Measurements from ENCODE around the gene NAA16. TPM values are rescaled to one million over a fixed set of nuclear protein-coding genes. Genes with fewer than 3 reads are reported as not detected.

The NAA16 gene
- total RNA-seq, 1 experiment from 2014 or later = 12.1 TPM

- no peak overlapping the region for H2AFZ ChIP-seq
- ChIA-PET CTCF (interaction anchor here (0.5 kb wide), 1 partner anchor 138 kb away, joined by 3 read pairs; no protein-coding TSS in a partner anchor), POLR2A (ENCODE audit: unreplicated experiment) (no interaction called here)
- no peak for DNase-seq
- H3K9me2 ChIP-seq (ENCODE audit: insufficient read depth) = no peaks in the 10 kb centered on the region
- H3K79me2 ChIP-seq (ENCODE audit: low read depth) = no peaks in the 10 kb centered on the region
- TF ChIP-seq EZH2 (IDR thresholded peaks at IDR 0.05; ENCODE audit: low read depth) = no peak
- no peak for TF ChIP-seq CTCF (conservative IDR thresholded peaks at IDR 0.05)
- intact Hi-C loops (cut with micrococcal nuclease; ENCODE audit: unreplicated experiment) = no loop called here
- H3K36me3 ChIP-seq (ENCODE audit: low read depth) = no peaks in the 10 kb centered on the region
- H3K4me2 ChIP-seq = no peak overlapping the region
- H3K27me3 ChIP-seq (ENCODE audit: insufficient read depth, low read depth) = no peaks in the 10 kb centered on the region
- no peak overlapping the region for H3K4me3 ChIP-seq
- no peaks in the 10 kb centered on the region for H4K20me1 ChIP-seq (ENCODE audit: insufficient read depth)
- H3K27ac ChIP-seq = no peak overlapping the region
- no peaks in the 10 kb centered on the region for H3F3A ChIP-seq (ENCODE audit: insufficient read depth, low read depth)
- no TSS peak for BruUV-seq (replicated peaks)
- H3K9me3 ChIP-seq (ENCODE audit: insufficient read depth, low read depth) = no peaks in the 10 kb centered on the region
- no peaks in the 10 kb centered on the region for H3K4me1 ChIP-seq (replicated peaks; ENCODE audit: insufficient read depth)
These were observed 78.5 kb downstream of the NAA16 start for GRCh38 chr13:41389580-41389979.

- Histone ChIP-seq H3K4me1 (replicated peaks; ENCODE audit: insufficient read depth) (no peaks in the 10 kb centered on the region), H3K79me2 (ENCODE audit: low read depth) (no peaks in the 10 kb centered on the region), H4K20me1 (ENCODE audit: insufficient read depth) (no peaks in the 10 kb centered on the region), H3K9me2 (ENCODE audit: insufficient read depth) (no peaks in the 10 kb centered on the region), H3K4me3 (no peak overlapping the region), H3K36me3 (ENCODE audit: low read depth) (no peaks in the 10 kb centered on the region), H3K27ac (no peak overlapping the region), H3K4me2 (no peak overlapping the region), H2AFZ (no peak overlapping the region), H3K27me3 (ENCODE audit: insufficient read depth, low read depth) (no peaks in the 10 kb centered on the region), H3F3A (ENCODE audit: insufficient read depth, low read depth) (no peaks in the 10 kb centered on the region), H3K9me3 (ENCODE audit: insufficient read depth, low read depth) (no peaks in the 10 kb centered on the region)
- intact Hi-C loops (cut with micrococcal nuclease; ENCODE audit: unreplicated experiment) = no loop called here
- ChIA-PET CTCF (no interaction called here), POLR2A (ENCODE audit: unreplicated experiment) (no interaction called here)
- no peak for TF ChIP-seq EZH2 (IDR thresholded peaks at IDR 0.05; ENCODE audit: low read depth)
- TF ChIP-seq CTCF (conservative IDR thresholded peaks at IDR 0.05) = no peak
- DNase-seq = no peak
- BruUV-seq (replicated peaks) = no TSS peak
These were observed 83.1 kb downstream of the NAA16 start for GRCh38 chr13:41394166-41394565.

- no peaks in the 10 kb centered on the region for H3K27me3 ChIP-seq (ENCODE audit: insufficient read depth, low read depth)
- CTCF ChIA-PET = no interaction called here
- DNase-seq = no peak
- POLR2A ChIA-PET (ENCODE audit: unreplicated experiment) = no interaction called here
- H2AFZ ChIP-seq = no peak overlapping the region
- no peak overlapping the region for H3K4me3 ChIP-seq
- no peaks in the 10 kb centered on the region for H3K9me2 ChIP-seq (ENCODE audit: insufficient read depth)
- H3K4me2 ChIP-seq = no peak overlapping the region
- no peaks in the 10 kb centered on the region for H3F3A ChIP-seq (ENCODE audit: insufficient read depth, low read depth)
- BruUV-seq (replicated peaks) = no TSS peak
- no peaks in the 10 kb centered on the region for H3K9me3 ChIP-seq (ENCODE audit: insufficient read depth, low read depth)
- no peaks in the 10 kb centered on the region for H4K20me1 ChIP-seq (ENCODE audit: insufficient read depth)
- no peaks in the 10 kb centered on the region for H3K4me1 ChIP-seq (replicated peaks; ENCODE audit: insufficient read depth)
- no peaks in the 10 kb centered on the region for H3K79me2 ChIP-seq (ENCODE audit: low read depth)
- TF ChIP-seq EZH2 (IDR thresholded peaks at IDR 0.05; ENCODE audit: low read depth) = no peak
- TF ChIP-seq CTCF (conservative IDR thresholded peaks at IDR 0.05) = no peak
- intact Hi-C loops (cut with micrococcal nuclease; ENCODE audit: unreplicated experiment) = no loop called here
- no peak overlapping the region for H3K27ac ChIP-seq
- no peaks in the 10 kb centered on the region for H3K36me3 ChIP-seq (ENCODE audit: low read depth)
These were observed 87.6 kb downstream of the NAA16 start for GRCh38 chr13:41398494-41399170.

Measured in PC-9 (cell line).